Islet of Langerhans (tissue), 1 donor: ENCODE data around the gene OSTM1.

Source experiments
- FAIRE-seq: peaks from one replicate; lab custom pipeline; 2011; peaks lifted over from hg19 to GRCh38; lab: Jason Lieb, UNC

OSTM1 gene

DNA sequence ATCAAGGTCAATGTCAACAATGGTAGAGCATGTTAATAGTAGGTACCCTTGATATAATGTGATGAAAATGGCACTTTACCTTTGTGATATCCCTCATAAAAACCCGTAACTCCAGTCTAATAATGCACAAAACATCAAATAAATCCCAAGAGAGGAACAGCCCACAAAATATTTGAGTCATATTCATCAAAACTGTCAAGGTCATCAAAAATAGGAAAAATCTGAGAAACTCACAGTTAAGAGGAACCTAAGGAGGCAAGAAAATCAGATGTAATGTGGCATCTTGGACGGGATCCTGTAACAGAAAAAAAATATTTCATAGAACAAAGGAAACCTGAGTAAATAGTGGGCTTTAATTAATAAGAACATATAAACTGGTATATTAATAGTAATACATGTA lies 25.5 kb upstream of the OSTM1 start:
- no peak for FAIRE-seq

DNA sequence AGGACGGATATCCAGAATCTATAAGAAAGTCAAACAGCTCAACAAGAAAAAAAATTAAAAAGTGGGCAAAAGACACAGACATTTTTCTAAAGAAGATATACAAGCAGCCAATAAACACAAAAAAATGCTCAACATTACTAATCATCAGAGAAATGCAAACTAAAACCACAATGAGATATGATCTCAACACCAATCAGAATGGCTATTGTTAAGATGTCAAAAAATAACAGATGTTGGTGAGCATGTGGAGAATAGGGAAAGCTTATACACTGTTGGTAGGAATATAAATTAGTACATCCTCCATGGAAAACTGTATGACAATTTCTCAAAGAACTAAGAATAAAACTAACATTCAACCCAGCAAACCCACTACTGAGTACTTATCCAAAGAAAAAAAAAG lies 23.3 kb upstream of the OSTM1 start:
- FAIRE-seq, result no peak

DNA sequence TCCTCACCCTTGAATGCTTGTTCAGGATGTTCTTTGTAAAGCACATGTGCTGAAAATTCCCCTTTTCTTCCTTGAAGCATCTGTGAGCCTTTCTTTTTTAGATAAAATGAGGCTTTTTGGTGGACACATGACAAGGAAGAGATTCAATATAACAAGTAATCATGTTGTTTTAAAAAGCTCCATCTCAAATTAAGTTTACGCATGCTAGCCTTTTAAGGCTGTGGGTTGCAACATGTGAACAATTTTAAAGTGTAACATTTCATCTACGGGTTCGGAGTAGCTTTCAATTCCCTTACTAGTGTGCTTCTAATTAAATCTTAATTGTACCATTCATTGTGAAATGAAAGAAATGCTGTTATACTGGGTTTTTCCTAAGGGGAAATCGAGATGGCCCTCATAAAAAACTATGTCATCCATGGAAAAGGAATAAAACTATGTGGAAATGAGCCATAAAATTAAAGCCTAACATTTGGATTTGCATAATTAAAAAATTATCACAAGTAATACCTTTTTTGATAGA lies 19.3 kb upstream of the OSTM1 start:
- no peak for FAIRE-seq

DNA sequence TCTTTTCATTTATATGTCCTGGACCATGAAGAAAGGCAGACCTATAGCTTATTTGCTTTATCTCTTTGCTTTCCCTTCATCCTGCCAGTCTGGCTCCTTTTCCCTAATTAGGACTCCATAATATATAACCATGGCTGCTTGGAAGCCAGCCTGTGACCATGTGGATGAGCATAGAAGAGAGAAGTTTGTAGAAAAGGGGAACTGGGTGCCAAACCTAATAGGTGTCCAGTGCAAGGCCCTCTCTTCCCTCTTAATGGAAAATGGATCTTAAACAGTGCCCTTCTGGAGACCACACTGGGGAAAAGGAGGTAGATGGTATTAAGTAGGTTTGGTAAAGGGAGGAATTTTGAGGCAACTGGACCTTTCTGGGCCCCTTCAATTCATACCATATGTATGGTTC lies 16.7 kb upstream of the OSTM1 start:
- FAIRE-seq, result no peak

DNA sequence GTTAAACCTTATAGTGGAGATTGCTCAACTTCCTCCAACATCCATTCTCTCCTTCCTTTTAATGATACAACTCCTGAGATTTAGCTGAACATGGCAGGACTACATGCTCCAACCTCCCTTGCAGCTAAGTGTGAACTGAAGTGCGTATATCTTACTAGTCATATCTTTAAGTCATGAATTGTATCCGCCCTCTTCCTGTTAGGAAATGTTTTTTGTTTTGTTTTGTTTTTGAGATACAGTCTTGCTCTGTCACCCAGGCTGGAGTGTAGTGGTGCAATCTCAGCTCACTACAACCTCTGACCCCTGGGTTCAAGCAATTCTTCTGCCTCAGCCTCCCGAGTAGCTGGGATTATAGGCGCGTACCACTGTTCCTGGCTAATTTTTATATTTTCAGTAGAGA lies 8.8 kb upstream of the OSTM1 start:
- no peak for FAIRE-seq

DNA sequence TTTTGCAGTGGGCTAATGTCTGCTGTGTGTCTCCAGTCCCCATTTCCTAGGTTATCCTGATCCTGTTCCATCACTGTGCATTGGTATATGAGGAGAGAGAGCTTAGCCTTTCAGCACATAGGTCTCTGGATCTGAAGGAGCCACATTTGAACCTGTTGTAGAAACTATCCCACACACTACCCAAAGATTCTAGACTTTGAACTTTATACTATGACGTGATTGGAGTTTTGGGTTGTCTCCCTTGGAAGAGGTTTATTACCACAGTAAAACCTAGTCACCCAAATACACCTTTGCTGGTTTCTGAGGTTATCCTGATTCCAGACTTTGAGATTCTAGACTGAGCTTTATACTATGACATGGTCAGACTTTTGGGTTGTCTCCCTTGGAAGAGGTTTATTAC lies 8.0 kb upstream of the OSTM1 start:
- FAIRE-seq, result no peak

DNA sequence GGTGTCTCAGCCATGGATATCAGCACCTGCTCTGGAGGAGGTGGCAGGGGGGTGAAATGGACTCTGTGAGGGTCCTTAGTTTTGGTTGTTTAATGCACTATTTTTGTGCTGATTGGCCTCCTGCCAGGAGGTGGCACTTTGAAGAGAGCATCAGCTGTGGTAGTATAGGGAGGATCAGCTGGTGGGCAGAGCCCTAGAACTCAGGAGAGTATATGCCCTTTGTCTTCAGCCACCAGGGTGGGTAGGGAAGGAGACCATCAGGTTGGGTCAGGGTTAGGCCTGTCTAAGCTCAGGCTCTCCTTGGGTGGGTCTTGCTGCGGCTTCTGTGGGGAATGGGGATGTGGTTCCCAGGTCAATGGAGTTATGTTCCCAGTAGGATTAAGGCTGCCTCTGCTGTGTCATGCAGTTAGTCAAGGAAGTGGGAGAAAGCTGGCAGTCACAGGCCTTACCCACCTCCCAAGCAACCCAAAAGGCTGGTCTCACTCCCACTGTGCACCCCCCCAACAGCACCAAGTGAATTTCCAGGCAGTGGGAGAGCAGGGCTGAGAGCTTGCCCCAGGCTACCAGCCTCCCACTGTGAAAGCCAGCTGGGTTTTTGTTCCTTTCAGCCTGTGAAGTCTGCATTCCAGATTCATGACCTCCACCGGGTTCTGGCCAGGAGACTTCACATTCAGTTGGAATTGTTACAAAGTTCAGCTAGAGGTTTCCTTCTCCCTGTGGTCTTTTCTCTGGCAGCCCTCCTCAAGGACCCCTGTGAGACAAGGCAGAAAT lies 5.7 kb upstream of the OSTM1 start:
- no peak for FAIRE-seq

DNA sequence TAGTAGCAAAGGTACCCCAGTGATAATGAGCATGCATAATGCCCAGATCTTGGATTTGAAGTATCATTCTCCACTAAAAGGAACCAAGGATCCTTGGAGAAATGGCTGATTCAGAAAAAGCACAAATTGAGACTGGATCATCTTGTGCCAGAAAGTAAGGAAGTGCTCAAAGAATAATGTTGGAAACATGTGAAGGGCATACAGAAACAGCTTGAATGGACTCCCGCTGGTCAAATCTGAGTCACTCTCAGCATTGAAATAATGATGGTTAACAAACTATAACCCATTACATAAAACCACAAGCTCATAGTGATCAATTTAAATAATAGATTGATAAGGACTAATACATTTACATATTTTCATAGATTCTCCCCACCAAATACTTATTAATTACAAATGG lies 3.6 kb upstream of the OSTM1 start:
- FAIRE-seq, result no peak

DNA sequence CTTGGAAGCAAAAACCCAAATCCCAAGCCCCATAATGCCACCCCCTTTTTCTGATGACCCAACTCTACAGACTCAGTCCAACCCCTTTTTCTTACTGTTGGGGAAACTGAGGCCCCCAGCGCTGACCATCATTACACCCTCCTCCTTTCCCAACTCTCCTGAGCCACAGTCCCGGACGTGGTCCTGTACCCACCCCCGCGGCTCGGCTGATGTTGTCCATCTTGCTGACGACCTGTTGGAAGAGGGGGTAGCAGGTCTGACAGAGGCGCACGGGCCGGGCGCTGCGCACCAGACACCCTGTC lies 533 bp downstream of the OSTM1 start:
- no peak for FAIRE-seq

DNA sequence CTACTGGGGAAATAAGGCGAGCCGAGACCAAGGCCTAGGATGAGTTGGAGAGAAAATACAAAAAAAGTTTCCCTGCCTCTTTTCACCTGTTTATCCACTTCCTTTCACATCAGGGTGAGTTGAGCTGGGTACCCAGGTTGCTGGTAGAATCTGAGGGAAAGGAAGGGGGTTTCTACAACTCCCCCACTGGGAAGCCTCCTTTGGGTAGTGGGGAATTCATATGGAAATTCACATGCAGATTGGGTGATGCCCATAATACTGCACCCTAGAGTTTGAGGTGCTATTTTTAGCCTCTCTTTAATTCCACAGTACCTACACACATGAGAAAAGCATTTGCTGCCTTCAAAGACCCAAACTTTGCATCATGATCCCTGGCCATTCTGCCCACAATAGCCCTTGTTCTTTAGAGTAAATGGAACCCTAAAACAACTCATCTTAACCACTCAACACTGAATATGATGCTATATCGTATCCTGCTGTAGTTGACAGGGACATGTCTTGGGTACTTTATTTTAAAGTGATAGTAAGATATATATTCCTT lies 2.7 kb downstream of the OSTM1 start:
- FAIRE-seq, result no peak

DNA sequence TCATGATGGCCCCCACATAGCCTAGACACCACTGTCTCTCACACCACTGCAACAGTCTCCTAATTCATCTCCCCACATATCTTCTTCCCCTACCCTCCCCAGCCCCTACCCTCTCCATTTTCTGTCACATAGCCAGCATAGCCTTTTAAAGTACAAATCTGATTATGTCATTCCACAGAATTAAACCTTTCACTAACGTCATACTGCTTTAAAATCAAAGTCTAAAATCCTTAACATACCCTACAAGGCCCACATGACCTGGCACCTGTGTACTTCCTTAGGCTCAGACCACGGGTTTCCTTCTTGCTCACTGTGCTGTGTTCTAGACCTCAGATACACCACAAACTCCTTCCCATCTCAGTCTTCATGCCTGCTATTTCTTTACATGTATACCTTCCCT lies 5.9 kb downstream of the OSTM1 start:
- no peak for FAIRE-seq

DNA sequence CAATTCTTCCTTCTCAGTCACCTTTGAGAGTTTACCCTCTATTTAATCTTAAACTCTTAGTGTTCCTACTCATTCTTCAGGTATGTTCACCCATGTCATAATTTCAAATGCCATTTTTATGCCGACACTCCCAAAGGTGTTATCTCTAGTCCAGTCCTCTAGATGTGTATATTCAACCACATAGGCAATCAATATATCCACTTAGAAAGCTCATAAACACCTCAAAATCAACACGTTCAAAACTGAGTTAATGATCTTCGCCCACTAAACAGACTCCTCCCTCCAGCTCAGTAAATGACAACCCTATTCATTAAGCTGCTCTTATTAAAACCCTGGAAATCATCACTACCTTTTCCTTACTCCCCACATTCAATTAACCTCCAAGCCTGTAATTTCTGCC lies 6.4 kb downstream of the OSTM1 start:
- no peak for FAIRE-seq

DNA sequence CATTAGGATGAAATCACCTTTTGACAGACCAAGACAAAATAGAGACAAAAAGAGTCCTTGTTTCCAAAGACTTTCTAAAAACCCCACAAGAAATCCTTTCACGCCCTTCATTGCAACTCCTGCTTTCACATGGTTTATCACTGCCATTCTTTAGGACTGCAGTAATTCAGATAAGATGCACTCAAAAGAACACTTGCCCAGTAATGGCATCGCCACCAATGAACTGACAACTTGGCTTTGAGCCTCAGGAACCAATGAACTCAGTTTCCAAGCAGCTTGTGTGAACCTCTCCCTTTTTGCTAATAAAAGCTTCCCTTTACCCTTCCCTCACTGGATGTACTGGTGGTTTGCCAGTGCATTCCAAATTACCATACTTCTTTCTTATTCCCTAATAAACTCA lies 21.8 kb downstream of the OSTM1 start:
- FAIRE-seq, result no peak

DNA sequence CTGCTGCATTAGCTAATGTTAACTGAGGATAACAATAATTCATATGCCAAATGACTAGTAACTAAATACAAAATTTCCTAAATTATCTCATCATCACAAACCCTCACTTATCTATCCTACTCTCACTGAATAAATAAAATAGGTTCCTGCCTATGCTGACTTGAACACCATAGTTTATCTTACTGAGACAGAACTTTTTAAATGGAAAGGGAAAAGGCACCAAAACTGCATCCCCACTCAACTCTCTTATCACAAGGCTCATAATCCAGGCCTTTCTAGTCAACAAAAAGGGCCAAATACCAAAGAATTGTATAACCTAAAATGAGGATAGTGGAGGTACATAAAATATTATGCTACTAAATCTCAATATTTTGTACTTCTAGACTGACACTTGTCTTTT lies 23.1 kb downstream of the OSTM1 start:
- FAIRE-seq, result no peak

DNA sequence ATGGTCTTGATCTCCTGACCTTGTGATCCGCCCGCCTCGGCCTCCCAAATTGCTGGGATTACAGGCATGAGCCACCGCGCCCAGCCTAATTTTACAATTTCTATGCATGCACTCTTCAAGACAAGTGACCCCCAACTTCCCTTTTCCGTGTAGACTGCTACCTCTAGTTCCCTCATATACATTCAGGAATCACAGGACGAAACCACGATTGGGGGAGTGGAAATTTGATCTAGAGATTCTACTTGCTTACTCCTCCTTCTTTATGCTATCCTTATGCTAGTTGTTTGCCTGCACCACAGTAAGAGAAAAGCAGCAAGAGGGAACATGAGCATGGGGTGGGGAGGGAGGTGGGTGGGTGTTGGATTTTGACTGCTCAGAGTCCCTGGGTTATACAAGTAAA lies 34.9 kb downstream of the OSTM1 start:
- FAIRE-seq, result no peak

DNA sequence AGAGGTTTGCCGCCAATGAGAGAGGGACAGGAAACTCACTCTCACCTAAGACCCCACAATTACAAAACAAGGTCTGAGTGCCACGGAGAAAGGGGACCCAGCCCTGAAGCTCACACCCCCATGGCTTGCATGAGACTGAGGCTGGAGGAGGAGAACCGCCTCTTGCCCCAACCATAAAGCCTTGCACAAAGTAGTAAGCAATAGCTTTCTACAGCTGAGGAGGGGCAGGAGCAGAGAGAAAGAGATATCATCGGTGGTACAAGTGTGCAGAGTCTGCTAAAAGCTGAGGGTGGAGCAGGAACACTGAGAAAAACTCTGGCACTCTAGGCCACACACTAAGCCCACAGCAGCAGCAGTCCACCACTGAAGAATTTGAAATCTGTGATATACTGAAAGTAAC lies 37.7 kb downstream of the OSTM1 start:
- FAIRE-seq, result no peak

DNA sequence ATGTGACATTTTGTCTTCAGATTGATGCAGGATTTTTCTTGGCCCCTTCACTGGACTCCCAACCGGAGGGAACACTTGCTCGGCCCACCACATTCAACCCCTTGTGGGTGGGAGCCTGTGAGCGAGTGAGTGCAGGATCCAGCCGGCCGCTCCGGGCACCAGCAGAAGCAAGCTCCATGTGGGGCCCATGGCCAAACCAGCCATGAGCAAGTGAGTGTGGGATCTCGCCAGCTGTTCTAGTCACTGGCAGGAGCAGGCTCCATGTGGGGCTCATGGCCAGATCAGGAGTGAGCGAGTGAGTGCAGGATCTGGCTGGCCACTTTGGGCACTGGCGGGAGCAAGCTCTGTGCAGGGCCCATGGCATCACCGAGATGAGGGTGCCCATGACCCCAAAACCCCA lies 42.6 kb downstream of the OSTM1 start:
- FAIRE-seq, result no peak

DNA sequence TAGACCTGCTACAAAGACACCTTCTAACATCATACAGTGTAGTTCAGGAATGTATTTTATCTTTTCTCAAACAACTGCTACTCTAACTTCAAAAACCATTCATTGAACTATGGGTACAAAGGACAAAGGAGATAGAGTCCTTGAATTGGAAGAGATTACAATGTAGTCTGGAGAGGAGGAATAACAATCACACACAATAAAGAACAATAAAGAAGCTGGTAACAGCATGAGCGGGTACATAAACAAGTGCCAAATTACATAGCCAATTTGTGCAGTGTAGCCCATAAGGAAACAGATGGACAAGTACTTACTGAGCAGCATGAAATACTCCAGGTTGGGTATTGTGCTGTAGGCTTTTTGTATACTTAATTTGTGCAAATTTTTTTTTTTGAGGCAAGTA lies 44.3 kb downstream of the OSTM1 start:
- no peak for FAIRE-seq

DNA sequence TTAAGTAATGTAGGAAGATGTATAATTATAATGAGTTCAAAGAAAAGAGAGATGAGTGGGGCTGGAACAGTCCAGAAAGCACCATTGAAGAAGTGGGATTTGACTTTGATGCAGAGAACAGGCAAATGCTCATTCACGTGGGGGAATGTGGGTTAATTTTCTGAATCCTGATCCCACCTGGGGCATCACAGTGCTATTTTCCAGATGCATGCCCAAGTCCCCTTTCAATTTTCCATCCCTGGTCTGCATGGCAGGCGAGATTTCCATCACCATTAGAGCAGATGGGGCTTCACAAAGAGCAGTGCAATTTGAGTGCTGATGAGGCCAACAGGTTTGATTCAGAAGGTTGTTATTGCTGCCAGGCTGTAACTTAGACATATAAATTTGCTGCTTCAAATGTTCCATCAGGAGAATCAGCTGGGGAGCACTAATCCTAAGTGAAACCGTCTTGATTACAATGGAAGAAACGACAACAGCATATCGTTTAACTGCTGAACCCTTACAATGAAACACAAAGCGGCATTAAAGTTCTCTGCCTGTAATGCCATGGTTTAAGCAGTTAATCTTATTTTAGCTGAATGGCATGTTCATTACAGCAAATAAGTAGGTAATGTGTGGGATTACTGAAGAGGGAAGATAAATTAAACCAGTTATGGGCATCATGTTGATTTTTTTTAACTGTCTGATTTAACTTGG lies 45.2 kb downstream of the OSTM1 start:
- FAIRE-seq, result no peak

DNA sequence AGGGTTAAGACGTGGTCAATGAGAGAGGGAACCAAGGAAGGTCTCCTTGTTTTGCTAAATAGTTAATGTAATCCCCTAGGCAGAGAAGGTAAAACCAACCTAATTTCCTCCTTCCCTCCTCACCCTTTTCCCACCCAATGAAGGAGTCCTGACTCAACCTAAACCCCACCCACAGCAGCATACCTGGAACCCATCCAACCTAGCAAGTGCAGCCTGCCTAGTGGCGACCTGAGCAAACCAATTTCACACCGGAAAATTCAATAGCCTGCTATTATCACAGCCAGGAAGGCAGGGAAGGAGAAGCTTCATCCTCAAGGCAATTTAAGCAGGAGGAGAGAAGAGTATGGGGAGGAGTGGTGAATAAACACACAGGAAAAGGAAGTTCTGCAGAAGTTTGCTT lies 46.9 kb downstream of the OSTM1 start:
- FAIRE-seq, result no peak

DNA sequence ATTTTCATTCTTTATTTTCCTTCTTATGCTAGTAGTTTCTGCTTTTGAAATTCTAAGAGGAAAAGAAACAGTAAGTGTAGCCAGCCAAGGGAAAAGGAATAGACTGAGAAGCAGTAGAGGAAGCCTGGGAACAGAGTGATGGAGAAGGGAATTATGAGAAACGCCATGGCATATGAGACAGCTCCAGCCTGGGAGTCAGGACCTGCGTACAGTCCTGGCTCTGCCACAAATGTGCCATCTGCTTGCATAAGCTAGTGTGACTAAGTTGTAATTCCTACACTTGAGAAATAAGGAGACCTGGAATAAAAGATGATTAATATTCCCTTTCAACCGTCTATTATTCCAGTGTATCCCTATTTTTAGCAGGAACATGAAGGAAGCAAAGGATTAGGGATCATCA lies 47.5 kb downstream of the OSTM1 start:
- FAIRE-seq, result no peak

DNA sequence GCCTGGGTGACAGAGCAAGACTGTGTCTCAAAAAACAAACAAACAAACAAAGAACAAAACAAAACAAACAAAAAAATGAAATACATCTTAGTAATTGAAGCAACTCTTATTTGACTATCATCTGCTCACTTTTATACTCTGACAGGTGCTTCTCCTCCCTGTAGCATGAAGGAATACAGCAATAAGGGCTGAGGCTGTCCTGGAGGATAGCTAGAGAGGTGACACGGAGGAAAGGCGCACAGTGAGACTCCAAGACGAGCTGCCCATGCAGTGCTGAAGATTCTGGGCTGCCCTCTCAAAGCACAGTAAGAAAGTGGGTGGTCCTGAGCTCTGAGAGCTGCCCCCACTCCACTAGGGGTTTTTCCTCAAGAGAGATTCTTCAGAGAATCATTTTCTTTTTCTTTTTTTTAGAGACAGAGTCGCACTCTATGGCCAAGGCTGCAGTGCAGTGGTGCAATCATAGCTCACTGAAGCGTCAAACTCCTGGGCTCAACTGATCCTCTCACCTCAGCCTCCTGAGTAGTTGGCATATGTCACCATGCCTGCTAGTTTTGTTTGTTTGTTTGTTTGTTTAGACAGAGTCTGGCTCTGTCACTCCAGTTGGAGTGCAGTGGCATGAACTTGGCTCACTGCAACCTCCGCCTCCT lies 50.0 kb downstream of the OSTM1 start:
- FAIRE-seq, result no peak

DNA sequence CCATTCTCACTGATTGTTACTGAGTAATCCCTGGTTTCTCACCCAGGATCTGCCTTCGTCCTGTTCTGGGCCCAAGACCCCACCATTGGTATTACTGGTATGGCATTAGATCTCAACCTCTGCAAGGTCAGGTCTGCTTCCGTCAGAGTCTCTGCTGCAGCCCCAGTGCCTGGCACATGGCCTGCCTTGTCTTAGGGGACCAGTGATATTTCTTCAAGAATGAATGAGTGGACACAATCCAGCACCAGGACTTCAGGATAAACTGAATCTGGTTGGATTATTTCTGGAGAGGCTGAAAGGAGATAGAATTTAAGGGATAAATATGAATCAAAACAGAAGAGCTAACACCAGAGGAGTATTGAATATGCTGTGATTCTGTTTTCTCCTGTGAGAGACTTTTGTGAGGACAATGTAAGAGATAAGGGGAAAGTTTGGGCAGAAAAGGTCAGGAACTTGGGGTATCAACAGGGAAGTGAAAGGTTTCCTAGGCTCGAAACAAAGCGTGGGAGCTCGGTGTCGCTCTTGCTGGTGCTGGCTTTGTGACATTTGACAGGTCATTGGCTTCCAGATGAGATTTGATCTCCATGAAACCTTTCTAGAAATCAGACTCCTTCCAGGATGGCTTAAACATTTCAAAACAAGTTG lies 53.9 kb downstream of the OSTM1 start:
- FAIRE-seq, result no peak
